ENCODE measurements around the gene AGR3. TPM values are rescaled to one million over a fixed set of nuclear protein-coding genes. Genes with fewer than 3 reads are reported as not detected.

AGR3 gene
- total RNA-seq, 1 experiment from 2014 or later = not detected

DNA sequence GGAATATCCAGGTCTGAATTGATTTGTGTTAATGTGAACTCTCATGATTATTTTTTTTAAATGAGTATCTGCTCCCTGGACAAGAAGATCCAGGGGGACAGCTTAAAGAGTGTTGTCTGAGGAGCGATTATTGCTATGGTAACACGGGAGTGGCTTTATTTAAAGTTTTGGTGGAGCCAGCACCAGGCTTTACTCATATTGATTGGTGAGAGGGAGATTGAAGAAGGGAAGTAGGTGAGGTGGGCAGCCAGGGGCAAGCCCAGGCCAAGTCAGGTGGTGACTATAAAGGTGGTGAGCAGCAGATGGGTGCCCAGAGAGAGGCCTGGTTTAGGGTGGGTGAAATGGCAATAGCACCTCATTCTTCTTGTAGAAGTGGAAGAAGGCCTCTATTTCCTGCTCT is 66.8 kb downstream of the AGR3 start:
- RAD21 ChIA-PET (ENCODE audit: low non-redundant PET in 1 of 2, low total read pairs in 2 of 2, uncharacterized antibody in 2 of 2, unreplicated experiment in 2 of 2) = no interaction called here
- H3K4me1 ChIP-seq (ENCODE audit: control insufficient read depth in 1 of 2, insufficient read depth in 2 of 2, low read length in 2 of 2) = peaks cover 0 to 9% of the 10 kb centered on the region in 2 experiments; a peak in 2 of 4 replicates
- H3K4me3 ChIP-seq (replicated peaks in 1 of 2; ENCODE audit: low read depth in 1 of 2, low read length in 2 of 2) = no peak overlapping the region
- ATAC-seq = no peak
- H3K4me2 ChIP-seq (ENCODE audit: low read length) = no peak overlapping the region
- POLR2A ChIA-PET = no interaction called here
- no peak overlapping the region for H3K27ac ChIP-seq (ENCODE audit: low read depth, low read length)
- H3K9me3 ChIP-seq (ENCODE audit: control insufficient read depth in 1 of 2, insufficient read depth in 1 of 2, low read depth in 1 of 2, low read length in 2 of 2) = no peaks in the 10 kb centered on the region; a peak in 1 of 4 replicates
- no peak for DNase-seq (ENCODE audit: low read depth, low spot score)
- CTCF ChIA-PET = no interaction called here
- H2AFZ ChIP-seq (ENCODE audit: low read depth, low read length, poor library complexity, severe bottlenecking) = no peak overlapping the region
- no peaks in the 10 kb centered on the region for H4K20me1 ChIP-seq (ENCODE audit: insufficient read depth)
- H3K36me3 ChIP-seq (ENCODE audit: control insufficient read depth in 1 of 2, insufficient read depth in 2 of 2, low read length in 2 of 2) = no peaks in the 10 kb centered on the region
- TF ChIP-seq, protein P1, sequence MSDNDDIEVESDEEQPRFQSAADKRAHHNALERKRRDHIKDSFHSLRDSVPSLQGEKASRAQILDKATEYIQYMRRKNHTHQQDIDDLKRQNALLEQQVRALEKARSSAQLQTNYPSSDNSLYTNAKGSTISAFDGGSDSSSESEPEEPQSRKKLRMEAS (IDR thresholded peaks at IDR 0.05) = no peak
- TF ChIP-seq JUND (IDR thresholded peaks at IDR 0.05) (no peak), EZH2phosphoT487 (IDR thresholded peaks at IDR 0.05; ENCODE audit: borderline replicate concordance) (no peak), RAD21 (IDR thresholded peaks at IDR 0.05; ENCODE audit: low read depth) (no peak), CEBPB (IDR thresholded peaks at IDR 0.05; ENCODE audit: low read depth) (no peak), ZNF274 (IDR thresholded peaks at IDR 0.05; ENCODE audit: low read depth, low read length) (no peak)
- TF ChIP-seq, protein P2, sequence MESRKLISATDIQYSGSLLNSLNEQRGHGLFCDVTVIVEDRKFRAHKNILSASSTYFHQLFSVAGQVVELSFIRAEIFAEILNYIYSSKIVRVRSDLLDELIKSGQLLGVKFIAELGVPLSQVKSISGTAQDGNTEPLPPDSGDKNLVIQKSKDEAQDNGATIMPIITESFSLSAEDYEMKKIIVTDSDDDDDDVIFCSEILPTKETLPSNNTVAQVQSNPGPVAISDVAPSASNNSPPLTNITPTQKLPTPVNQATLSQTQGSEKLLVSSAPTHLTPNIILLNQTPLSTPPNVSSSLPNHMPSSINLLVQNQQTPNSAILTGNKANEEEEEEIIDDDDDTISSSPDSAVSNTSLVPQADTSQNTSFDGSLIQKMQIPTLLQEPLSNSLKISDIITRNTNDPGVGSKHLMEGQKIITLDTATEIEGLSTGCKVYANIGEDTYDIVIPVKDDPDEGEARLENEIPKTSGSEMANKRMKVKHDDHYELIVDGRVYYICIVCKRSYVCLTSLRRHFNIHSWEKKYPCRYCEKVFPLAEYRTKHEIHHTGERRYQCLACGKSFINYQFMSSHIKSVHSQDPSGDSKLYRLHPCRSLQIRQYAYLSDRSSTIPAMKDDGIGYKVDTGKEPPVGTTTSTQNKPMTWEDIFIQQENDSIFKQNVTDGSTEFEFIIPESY (IDR thresholded peaks at IDR 0.05; ENCODE audit: extremely low read depth, insufficient replicate concordance, low read length) = no peak
- H3K27me3 ChIP-seq (ENCODE audit: insufficient read depth, low read length) = no peaks in the 10 kb centered on the region
- no peaks in the 10 kb centered on the region for H3K79me2 ChIP-seq (ENCODE audit: insufficient read depth, low read length)
- H3K9me2 ChIP-seq (ENCODE audit: insufficient read depth) = peaks cover 3% of the 10 kb centered on the region
- no TSS peak for BruUV-seq (replicated peaks)
- intact Hi-C loops (cut with micrococcal nuclease) = no loop called here
- H3K9ac ChIP-seq (ENCODE audit: low read length) = no peak overlapping the region

DNA sequence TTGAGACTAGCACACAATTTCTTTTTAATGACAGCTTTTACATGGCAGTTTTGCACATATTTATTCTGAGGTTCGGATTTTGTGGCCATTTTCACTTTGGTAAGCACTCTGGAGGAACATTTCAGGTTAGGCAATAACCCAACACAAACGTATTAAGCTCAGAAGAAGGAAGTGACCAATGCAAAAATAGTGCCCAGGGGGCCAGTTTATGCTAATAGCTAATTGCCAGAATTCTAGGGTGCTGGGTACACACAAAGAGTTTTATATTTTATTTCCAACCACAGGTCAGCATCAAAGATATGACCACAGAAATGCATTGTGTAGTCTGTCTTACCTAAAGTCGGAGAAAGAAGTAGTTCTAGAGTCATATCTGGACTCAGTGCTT is 68.6 kb downstream of the AGR3 start:
- intact Hi-C loops (cut with micrococcal nuclease) = no loop called here
- Histone ChIP-seq H3K4me2 (ENCODE audit: low read length) (no peak overlapping the region), H3K27me3 (ENCODE audit: insufficient read depth, low read length) (no peaks in the 10 kb centered on the region), H4K20me1 (ENCODE audit: insufficient read depth) (no peaks in the 10 kb centered on the region), H3K27ac (ENCODE audit: low read depth, low read length) (no peak overlapping the region), H3K79me2 (ENCODE audit: insufficient read depth, low read length) (no peaks in the 10 kb centered on the region), H2AFZ (ENCODE audit: low read depth, low read length, poor library complexity, severe bottlenecking) (no peak overlapping the region), H3K4me1 (ENCODE audit: control insufficient read depth in 1 of 2, insufficient read depth in 2 of 2, low read length in 2 of 2) (peaks cover 0 to 9% of the 10 kb centered on the region in 2 experiments; a peak in 2 of 4 replicates), H3K9ac (ENCODE audit: low read length) (no peak overlapping the region), H3K9me3 (ENCODE audit: control insufficient read depth in 1 of 2, insufficient read depth in 1 of 2, low read depth in 1 of 2, low read length in 2 of 2) (no peaks in the 10 kb centered on the region; a peak in 1 of 4 replicates), H3K36me3 (ENCODE audit: control insufficient read depth in 1 of 2, insufficient read depth in 2 of 2, low read length in 2 of 2) (no peaks in the 10 kb centered on the region), H3K9me2 (ENCODE audit: insufficient read depth) (peaks cover 3% of the 10 kb centered on the region), H3K4me3 (replicated peaks in 1 of 2; ENCODE audit: low read depth in 1 of 2, low read length in 2 of 2) (no peak overlapping the region)
- RAD21 ChIA-PET (ENCODE audit: low non-redundant PET in 1 of 2, low total read pairs in 2 of 2, uncharacterized antibody in 2 of 2, unreplicated experiment in 2 of 2) = no interaction called here
- CTCF ChIA-PET = interaction anchor here (1.5 kb wide), 1 partner anchor 12 kb away, joined by 6 read pairs; no protein-coding TSS in a partner anchor
- POLR2A ChIA-PET = no interaction called here
- TF ChIP-seq TCF7L2 (IDR thresholded peaks at IDR 0.05; ENCODE audit: borderline replicate concordance, extremely low read depth, insufficient read depth, insufficient read length) = no peak
- no peak for TF ChIP-seq ZFX (IDR thresholded peaks at IDR 0.05)
- TF ChIP-seq CEBPB (IDR thresholded peaks at IDR 0.05; ENCODE audit: low read depth) = no peak
- no peak for ATAC-seq
- BruUV-seq (replicated peaks) = no TSS peak
- no peak for DNase-seq (ENCODE audit: low read depth, low spot score)

Measured in HCT116 (cell line).